COLO829 (cell line): ENCODE measurements around the gene RAPGEF5.
A peak's percentile ranks its signal among the peaks of the same experiment; 100 is the strongest.

Experiments used
- DNase-seq: peaks from one replicate; pipeline ENCODE4 v3.0.0; 2012; ENCODE audit warnings: low spot score

The RAPGEF5 gene

DNA sequence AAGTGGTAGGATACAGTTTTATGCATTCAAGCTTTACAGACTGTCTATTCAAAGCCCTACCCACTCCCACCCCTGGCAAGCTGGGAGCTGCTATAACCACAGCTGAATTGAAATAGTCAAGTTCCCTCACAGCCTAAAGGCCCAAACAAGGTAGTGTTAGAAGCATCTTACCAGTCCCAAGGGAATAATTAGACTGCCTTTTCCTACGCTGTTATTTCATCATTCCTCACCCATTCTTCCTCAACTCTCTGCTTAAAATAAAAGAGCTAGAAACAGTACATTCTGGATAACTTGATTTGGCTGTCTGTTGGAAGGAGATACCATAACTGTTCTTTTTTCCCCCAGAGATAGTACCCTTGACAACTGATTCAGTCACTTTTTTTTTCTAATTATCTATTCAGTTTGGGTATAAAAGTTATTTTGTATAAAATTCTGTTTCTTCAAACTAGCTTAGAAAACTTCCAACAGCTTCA is 54.0 kb downstream of the RAPGEF5 start:
- peak; percentile 99 for DNase-seq

DNA sequence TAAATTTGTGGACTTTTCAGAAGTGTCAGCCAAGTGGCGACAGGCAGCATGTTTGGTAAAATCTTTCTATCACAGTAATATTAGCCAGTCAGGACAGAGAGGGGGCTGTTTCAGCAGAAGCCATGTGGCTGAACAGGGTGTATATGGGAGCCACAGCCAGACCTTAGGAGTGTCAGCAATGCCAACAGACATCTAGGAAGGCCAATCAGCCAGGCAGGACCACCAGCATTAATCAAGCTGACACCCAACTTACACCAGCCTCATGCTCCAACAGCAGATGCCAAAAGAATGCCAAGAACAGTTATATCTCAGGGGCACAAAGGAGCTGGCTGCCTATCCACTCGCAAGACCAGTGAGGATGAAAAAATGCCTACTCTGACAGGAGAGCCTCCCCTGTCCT is 54.8 kb downstream of the RAPGEF5 start:
- peak; percentile 43 for DNase-seq

DNA sequence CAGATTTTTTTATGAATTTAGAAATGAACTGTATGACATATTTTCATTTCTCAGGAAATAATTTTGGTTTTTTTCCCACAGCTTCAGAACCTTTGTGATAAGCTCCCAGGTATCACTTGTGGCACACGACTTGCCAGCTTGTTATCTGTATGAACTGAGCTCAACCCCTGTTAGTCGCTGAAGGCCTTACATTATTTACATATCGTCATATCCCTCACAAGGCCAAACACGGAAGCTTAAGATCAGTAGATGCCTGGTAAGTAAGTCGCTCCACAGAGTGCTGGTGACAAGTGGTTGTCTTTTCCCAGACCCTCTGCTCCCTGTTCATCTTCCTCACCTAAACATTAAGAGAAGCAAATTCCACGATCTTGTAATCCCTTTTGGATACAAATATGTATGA is 55.2 kb downstream of the RAPGEF5 start:
- DNase-seq: no peak

DNA sequence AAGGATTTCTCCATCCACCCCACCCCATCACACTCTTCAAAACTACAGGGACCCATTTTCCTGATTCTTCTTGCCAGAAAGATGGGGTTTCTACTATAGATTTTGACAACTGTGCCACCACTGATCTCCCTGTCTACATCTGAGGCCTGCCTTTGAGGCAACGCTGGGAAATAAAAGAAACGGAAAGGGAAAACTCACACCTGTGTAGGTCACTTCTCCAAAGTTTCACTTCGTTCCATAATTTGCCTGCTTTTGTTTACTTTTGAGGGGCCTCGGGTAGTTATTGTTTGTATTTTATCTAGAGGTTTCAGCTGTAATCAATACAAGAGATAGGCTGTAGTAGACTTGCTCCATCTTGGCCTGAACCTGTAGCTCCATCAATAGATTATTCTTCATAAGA is 56.1 kb downstream of the RAPGEF5 start:
- DNase-seq: no peak

DNA sequence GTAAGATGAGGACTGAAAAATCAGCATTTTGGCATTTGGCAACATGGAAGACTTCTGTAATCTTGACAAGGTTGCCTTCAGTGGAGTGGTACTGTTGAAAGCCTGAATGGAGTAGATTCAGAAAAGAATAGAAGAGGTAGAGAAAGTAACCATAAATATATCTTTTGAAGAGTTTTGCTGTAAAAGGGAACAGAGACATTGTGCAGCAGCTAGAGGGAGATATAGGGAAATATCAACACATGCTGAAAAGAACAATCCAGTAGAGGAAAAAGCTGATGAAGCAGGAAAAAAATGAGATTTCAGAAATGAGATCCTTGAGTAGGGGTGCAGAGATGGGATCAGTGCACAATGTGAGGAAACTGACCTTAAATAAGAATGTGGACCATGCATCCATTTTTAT is 60.0 kb downstream of the RAPGEF5 start:
- DNase-seq: no peak

DNA sequence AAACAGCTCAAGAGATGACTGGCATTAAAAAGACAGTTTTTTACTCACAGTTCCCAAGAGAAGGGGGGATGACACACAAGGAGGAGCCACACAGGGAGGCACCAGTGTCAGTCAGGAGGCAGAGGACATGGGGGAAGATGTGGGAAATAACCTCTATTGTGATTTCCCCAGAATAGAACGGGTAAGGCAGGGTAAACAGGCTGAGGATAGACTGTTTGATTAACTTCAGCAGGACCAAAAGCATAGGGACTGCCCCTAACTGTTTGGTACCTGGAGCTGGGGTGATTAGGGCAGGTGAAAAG is 60.7 kb downstream of the RAPGEF5 start:
- no peak for DNase-seq

GRCh38 chr7:22295402-22296264 is 61.3 kb downstream of the RAPGEF5 start:
- DNase-seq: no peak

- no peak for DNase-seq
Observed at GRCh38 chr7:22292531-22292930, 64.4 kb downstream of the RAPGEF5 start.

DNA sequence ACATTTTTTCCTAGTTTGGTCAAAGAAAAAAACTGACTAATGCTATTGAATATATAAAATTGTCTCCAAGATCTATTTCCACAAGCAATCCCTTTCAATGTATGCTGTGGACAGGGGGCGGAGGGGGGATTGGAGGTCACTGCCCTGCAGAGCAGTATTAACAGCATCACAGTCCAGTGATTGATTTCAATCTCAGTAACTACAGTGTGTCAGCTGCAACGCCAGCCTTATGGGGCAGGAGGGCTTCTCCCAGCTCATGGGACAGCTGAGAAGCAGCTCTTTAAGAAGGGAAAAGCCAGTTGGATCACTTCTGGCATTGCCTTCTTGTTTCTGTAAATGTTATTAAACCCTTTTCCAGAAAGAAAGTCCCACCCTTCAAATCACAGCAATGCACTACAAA is 65.0 kb downstream of the RAPGEF5 start:
- DNase-seq: no peak

GRCh38 chr7:22288202-22288601 is 68.8 kb downstream of the RAPGEF5 start:
- DNase-seq: no peak

- DNase-seq: no peak
Observed at GRCh38 chr7:22287412-22287811, 69.5 kb downstream of the RAPGEF5 start.

GRCh38 chr7:22286436-22286835 is 70.5 kb downstream of the RAPGEF5 start:
- no peak for DNase-seq

GRCh38 chr7:22281481-22281880 is 75.5 kb downstream of the RAPGEF5 start:
- DNase-seq: no peak

DNA sequence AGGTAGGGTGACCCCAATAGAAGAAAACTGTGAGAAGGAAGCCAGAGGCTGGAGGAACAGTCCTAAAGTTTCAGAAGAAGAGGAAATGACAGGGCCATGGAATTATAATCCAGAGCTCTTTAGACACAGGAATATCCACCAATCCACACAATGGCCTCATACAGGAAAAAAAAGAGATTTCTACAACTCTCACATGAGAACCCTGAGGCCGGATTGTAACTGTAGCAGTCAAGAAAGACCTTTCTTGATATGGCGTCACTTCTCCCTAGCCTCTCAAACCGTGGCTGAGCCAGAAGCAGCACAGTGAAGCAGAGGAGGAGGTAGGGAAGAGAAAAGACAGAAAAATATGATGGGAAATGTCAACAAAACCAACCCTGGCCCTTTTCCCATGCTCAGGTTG is 76.9 kb downstream of the RAPGEF5 start:
- DNase-seq: no peak

DNA sequence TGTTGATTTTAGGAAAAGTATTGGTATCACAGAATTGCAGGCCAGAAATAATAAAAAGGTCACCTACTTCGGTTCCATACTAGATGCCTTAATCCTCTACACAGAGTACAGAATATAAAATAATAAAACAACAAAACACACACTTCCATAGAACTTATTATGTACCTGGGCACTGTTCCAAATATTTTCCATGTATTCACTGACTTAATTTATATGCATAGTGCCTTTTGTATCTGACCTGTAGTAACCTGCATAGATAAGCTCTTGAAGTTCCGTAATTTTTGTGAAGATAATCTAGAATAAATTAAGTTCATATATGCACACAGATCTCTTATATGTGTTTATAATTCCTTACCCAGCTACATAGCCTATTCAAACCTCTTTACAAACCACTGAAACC is 78.3 kb downstream of the RAPGEF5 start:
- no peak for DNase-seq

- no peak for DNase-seq
Observed at GRCh38 chr7:22277375-22277774, 79.6 kb downstream of the RAPGEF5 start.

- DNase-seq: no peak
Observed at GRCh38 chr7:22275661-22276060, 81.3 kb downstream of the RAPGEF5 start.

DNA sequence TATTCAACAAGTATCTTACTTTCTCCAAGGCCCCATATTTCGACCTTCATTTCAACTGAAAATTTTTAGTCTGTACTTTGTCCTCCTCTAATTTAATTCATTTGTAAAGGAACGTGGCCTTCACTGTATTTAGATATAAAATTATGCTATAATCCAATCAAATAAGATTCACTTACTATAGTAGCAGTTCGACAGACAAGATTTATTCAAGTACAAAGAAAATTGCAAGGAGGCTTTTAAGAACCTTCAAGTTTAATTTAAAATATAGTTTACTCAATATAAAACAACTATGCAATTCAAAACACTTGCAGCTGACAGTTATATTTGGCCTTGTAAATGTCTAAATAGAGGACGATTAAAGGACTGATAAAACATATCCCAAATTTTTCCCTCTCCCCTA is 85.6 kb downstream of the RAPGEF5 start:
- DNase-seq: no peak

GRCh38 chr7:22270371-22270770 is 86.6 kb downstream of the RAPGEF5 start:
- no peak for DNase-seq

- DNase-seq: no peak
Observed at GRCh38 chr7:22269963-22270362, 87.0 kb downstream of the RAPGEF5 start.

DNA sequence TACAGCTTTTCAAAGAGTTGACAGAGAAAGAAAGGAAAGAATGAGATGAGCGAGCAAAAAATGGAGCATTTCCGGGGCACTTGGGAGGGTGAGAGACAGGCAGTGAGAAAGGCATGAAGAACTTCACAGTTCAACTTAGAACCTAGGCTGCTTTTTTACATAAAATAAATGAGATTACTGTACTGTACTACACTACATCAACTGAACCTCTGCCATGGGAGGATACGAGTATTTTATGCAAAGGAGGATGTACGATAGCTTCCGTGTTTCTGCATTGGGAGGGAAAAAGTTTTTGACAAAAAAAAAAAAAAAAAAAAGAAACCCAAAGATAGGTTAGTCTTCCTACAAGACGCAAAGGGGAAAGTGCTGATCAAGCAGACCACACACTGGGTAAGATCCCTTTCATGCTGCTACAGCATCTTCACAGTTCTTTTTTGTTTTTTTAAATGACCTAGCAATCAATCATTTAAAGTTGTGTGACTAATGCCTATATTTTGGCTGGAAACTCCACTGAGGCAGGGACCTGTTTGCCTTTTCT is 88.0 kb downstream of the RAPGEF5 start:
- no peak for DNase-seq

- no peak for DNase-seq
Observed at GRCh38 chr7:22267930-22268615, 88.9 kb downstream of the RAPGEF5 start.

DNA sequence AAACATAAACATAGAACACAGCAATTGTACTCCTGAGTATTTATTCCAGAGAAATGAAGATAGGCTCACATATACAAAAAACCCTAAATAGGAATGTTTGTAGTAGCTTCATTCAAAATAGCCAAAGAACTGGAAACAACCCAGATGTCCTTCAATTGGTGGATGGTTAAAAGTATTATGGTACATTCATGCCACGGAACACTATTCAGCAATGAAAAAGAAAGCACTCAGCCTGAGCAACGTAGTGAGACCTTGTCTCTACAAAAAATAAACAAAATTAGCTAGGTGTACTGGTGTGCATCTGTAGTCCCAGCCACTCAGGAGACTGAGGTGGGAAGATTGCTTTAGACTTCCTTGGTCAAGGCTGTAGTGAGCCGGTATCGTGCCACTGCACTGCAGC is 94.4 kb downstream of the RAPGEF5 start:
- no peak for DNase-seq
